DMS79 treated with DMSO at 0.1 percent for 48 hours (cell line): ENCODE results near the gene CSNK1G1.
"Not testable (repeated sequence)": the region's sequence is repeated elsewhere in the genome, so short reads cannot be mapped to it uniquely, and the experiment has no call there.

Experiments
- DNase-seq: peaks from one replicate; lab custom pipeline; 2025; lab: John Stamatoyannopoulos, UW

The CSNK1G1 gene

GRCh38 chr15:64237677-64238076 lies 118.3 kb downstream of the CSNK1G1 start:
- no peak for DNase-seq

- no peak for DNase-seq
Measured at GRCh38 chr15:64236156-64236894, 119.6 kb downstream of the CSNK1G1 start.

DNA sequence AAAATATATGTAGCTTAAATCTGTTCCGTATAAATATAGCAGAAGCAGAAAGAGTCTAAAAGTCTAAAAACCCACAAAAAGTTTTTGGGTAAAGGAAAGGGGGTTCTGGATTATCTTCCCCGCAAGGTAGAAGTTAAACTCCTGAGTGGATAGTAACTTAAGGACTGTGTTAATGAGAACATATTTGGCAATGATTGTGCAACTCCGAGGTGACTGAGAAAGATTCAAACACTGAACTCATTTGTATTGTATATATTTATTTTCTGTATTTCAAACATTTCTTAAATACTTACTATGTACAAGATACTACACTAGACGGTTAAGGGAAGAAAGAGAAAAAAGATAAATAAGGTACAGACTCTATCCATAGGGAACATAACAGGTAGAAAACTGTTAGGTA lies 120.4 kb downstream of the CSNK1G1 start:
- no peak for DNase-seq

- DNase-seq = no peak
Measured at GRCh38 chr15:64233299-64233698, 122.7 kb downstream of the CSNK1G1 start.

DNA sequence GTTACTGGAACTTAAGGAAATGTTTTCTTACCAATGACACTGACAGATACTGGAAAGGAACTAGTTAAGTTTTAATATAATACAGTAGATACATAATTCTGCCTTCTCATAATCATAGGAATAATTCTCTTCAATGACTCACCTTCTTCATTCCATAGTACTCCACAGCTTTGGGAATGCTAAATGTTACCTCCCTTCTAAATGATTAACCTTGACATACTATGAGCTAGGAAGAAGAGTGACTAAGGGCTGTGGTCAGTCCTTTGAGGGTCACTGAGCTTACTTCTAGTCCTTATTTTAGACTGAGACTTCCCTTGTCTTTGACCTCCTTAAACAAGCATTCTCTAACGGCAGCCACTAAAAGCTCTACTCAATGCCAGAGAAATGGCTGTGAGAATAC lies 123.6 kb downstream of the CSNK1G1 start:
- DNase-seq = no peak

DNA sequence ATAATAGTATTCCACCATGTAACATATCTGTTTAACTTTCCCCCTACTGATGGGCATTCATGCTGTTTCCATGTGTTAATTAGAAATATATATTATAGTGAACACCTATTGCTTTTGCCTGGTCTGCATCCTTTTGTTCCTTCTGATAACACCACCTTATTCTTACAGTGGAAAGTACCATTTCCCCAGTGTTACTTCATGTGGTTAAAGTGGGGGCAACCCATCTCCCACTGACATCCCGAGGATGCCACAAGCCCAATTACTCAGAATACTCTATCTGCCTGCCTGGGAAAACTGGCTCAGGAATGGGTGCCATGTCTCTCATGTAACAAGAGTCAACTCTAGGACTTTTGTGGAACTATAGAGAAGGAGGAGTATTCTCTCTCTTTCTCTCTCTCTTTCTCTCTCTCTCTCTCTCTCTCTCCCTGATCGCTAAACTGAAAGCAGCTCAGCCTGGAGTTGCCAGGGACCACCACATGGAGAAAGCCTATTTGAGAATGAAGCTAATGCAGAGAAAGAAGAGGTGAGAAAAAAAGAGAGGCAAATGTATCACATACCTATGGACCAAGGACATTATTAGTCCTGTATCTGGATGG lies 126.7 kb downstream of the CSNK1G1 start:
- no peak for DNase-seq

GRCh38 chr15:64225804-64226203 lies 130.2 kb downstream of the CSNK1G1 start:
- no peak for DNase-seq

GRCh38 chr15:64224511-64224910 lies 131.5 kb downstream of the CSNK1G1 start:
- DNase-seq = peak; percentile 2

GRCh38 chr15:64223882-64224281 lies 132.1 kb downstream of the CSNK1G1 start:
- DNase-seq = no peak

GRCh38 chr15:64222573-64223366 lies 133.2 kb downstream of the CSNK1G1 start:
- no peak for DNase-seq

GRCh38 chr15:64221911-64222310 lies 134.1 kb downstream of the CSNK1G1 start:
- not testable (repeated sequence) for DNase-seq

DNA sequence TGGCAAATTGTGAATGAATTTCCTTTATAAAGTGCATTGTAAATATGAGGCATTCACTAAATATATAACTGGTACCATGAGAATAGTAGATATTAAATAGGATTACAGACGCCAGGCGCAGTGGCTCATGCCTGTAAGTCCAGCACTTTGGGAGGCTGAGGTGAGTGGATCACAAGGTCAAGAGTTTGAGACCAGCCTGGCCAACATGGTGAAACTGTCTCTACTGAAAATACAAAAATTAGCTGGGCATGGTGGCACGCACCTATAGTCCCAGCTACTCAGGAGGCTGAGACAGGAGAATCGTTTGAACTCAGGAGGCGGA lies 138.6 kb downstream of the CSNK1G1 start:
- DNase-seq = not testable (repeated sequence)

DNA sequence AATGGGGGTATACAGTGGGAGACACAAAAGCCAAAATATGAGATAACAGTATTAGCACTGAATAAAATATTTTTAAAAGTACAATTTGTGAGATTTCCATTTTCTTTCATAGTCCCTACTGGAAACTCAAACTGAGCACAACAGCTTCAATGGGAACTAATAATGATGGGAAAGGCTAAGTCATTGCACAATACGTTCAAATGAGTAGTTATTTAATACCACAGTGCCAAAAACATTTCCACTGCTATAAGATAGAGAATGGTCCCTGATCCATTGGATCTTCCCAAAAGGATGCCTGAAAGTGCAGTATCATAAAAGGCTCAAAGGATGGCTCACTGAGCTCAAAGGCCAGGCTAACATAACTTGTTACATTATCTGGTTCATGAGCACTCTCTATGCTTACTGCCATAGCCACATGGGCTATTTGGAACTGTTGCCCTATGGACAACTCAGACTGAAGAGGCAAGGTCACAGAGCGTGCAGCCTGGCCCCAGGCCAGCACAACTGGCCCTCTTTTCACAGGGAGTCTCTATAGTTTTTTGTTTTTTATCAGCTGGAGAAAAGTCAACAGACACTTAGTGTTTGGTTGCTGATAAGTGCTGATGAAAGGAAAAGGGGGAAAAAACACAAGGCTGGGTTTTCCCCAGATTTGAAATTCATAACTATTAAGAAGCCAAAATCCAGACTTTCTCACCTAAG lies 139.1 kb downstream of the CSNK1G1 start:
- DNase-seq = peak; percentile 23

- DNase-seq = no peak
Measured at GRCh38 chr15:64216196-64216595, 139.8 kb downstream of the CSNK1G1 start.

DNA sequence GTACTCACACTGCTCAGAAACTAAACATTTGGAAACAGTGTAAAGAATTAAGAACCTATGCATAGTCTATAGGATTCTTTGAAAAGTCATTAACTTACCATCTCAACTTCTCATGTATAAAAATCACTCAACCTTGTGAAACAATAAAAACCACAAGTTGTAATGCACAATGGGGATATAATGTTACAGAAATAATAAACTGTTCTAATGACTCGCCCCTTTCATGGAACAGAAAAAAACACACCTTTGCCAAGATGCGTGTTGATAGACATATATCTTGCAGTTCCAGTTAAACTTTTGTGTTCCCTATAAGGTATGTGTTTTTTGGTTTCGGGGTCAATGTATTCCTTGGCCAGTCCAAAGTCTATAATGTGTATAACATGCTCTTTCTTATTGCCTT lies 142.3 kb downstream of the CSNK1G1 start:
- DNase-seq = no peak

DNA sequence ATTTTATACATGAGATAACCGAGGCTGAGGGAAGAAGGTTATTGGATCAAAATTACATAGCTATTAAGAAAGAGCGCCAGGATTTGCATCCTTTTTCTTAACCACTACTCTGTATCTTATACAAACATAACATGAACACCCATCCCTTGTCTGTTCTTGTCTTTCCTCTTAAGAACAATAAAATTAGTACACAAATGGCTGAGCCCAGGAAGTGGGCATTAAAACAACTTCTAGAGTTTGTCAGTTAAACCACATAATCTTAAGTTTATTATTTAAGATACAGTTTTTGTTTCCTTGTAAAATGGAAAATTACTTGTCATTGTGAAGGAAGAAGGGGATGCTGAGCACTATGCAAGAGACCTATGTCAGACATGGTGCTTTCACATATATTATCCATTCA lies 144.3 kb downstream of the CSNK1G1 start:
- no peak for DNase-seq

- DNase-seq = no peak
Measured at GRCh38 chr15:64210371-64210770, 145.6 kb downstream of the CSNK1G1 start.

GRCh38 chr15:64209680-64210334 lies 146.2 kb downstream of the CSNK1G1 start:
- peak; percentile 24 for DNase-seq

- DNase-seq = no peak
Measured at GRCh38 chr15:64205202-64205601, 150.8 kb downstream of the CSNK1G1 start.

- DNase-seq = no peak
Measured at GRCh38 chr15:64197425-64197824, 158.5 kb downstream of the CSNK1G1 start.

GRCh38 chr15:64193971-64194370 lies 162.0 kb downstream of the CSNK1G1 start:
- no peak for DNase-seq
